ENCODE results near the gene PRUNE1. TPM values are rescaled to one million over a fixed set of nuclear protein-coding genes. Genes with fewer than 3 reads are reported as not detected.

PRUNE1 gene
- total RNA-seq, 3 donors from 2014 or later, result 21.6 to 34.1 (median 32.8) TPM

- TF ChIP-seq CTCF (IDR thresholded peaks at IDR 0.05) (peak; percentile 82 to 86 (median 85)), POLR2A (IDR thresholded peaks at IDR 0.05) (peak; percentile 76), POLR2AphosphoS5 (IDR thresholded peaks at IDR 0.05) (peak; percentile 90 to 94 (median 90))
- peaks cover 3% of the 10 kb centered on the region for H3K36me3 ChIP-seq
- intact Hi-C loops (cut with DNase I; ENCODE audit: low total_unique reads), result no loop called here
- peak within 1 kb of the TSS; percentile 92 to 98 for H3K27ac ChIP-seq
- H3K4me3 ChIP-seq, result peak within 1 kb of the TSS; percentile 89 to 96 (median 94)
- H3K9me3 ChIP-seq, result no peaks in the 10 kb centered on the region
- H3K27me3 ChIP-seq, result no peaks in the 10 kb centered on the region
- peaks cover 4 to 24% of the 10 kb centered on the region in 2 donors for H3K4me1 ChIP-seq
- DNase-seq (ENCODE audit: low spot score in 2 of 2), result peak; percentile 58 to 83
Observed at GRCh38 chr1:151059109-151060006, 51.1 kb downstream of the PRUNE1 start, which contains the start of gene CDC42SE1. Gene CDC42SE1 (minus strand): TSS chr1:151059622. CDS start chr1:151055730, 3,892 bp downstream.

GRCh38 chr1:151060007-151060656 lies 51.9 kb downstream of the PRUNE1 start, which contains the start of gene MLLT11:
Gene MLLT11 (plus strand): TSS chr1:151060397. CDS start chr1:151067225, 6,828 bp downstream.
- Histone ChIP-seq H3K36me3 (peaks cover 3% of the 10 kb centered on the region), H3K9me3 (no peaks in the 10 kb centered on the region), H3K27ac (peak within 1 kb of the TSS; percentile 92 to 98), H3K27me3 (no peaks in the 10 kb centered on the region), H3K4me1 (peaks cover 4 to 24% of the 10 kb centered on the region in 2 donors), H3K4me3 (peak within 1 kb of the TSS; percentile 89 to 96 (median 94))
- intact Hi-C loops (cut with DNase I; ENCODE audit: low total_unique reads), result no loop called here
- DNase-seq (ENCODE audit: low spot score in 2 of 2), result no peak
- TF ChIP-seq POLR2AphosphoS5 (IDR thresholded peaks at IDR 0.05), result no peak
- no peak for TF ChIP-seq POLR2A (IDR thresholded peaks at IDR 0.05)
- no peak for TF ChIP-seq CTCF (IDR thresholded peaks at IDR 0.05)

DNA sequence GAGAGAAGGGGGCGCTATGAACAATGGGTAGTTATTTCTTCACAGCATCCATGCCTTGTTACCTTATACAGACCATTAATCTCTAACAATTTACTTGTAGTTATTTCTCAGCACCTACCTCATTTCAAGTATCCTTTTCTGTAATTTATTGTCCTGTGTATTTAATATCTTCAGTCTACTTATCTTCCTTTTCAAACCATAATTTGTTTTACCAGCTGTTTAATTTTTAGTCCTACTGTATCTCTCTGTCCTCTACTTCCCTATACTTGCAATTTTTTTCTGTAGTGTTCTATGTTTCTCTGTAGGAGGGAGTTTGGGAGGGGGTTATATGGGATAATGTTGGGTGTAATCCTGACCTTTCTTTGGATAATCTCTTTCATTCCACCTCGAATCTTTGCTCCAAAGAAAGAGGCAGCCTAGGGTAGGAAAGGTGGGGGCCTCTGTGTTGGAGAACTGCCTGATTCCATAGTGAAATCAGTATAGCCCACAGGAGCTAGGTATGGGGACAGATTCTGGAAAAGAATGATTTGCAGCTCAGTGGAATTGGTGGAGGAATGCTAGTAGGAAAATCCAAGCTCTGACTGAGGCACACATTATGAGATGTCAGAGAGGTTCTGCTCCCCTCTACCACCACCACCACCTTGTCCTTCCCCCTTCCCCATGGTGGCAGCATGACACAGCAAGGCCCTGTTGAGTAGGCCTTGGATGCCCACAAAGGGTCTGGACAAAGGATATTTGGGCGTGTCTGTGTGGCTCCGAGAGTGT lies 52.6 kb downstream of the PRUNE1 start:
- Histone ChIP-seq H3K9me3 (no peaks in the 10 kb centered on the region), H3K27ac (peak overlapping the region; percentile 92 to 98), H3K4me1 (peaks cover 4 to 25% of the 10 kb centered on the region in 2 donors), H3K27me3 (no peaks in the 10 kb centered on the region), H3K4me3 (peak overlapping the region; percentile 89 to 96 (median 94)), H3K36me3 (no peaks in the 10 kb centered on the region)
- intact Hi-C loops (cut with DNase I; ENCODE audit: low total_unique reads), result no loop called here
- no peak for TF ChIP-seq CTCF (IDR thresholded peaks at IDR 0.05)
- TF ChIP-seq POLR2A (IDR thresholded peaks at IDR 0.05), result no peak
- TF ChIP-seq POLR2AphosphoS5 (IDR thresholded peaks at IDR 0.05), result no peak
- no peak for DNase-seq (ENCODE audit: low spot score in 2 of 2)

DNA sequence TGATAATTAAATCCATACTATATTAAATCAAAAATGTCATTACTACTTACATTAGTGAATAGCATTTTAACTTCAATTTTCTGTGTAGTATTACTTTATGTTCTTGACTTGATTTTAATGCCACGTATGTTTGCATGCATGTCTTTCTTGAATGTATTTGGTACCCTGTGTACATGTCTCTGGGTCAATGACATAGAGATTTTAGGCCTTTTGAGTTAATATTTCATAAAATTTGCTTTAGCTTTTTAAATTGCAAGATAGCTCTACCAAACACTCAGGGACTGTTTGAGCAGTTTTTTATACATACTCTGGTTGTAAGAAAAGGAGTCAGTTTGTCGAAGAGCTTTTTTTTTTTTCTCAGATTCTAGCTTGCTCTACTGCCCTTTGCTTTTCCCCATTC lies 53.5 kb downstream of the PRUNE1 start:
- H3K4me3 ChIP-seq, result no peak overlapping the region
- H3K27ac ChIP-seq, result no peak overlapping the region
- H3K9me3 ChIP-seq, result no peaks in the 10 kb centered on the region
- H3K36me3 ChIP-seq, result no peaks in the 10 kb centered on the region
- no peak for DNase-seq (ENCODE audit: low spot score in 2 of 2)
- no peaks in the 10 kb centered on the region for H3K27me3 ChIP-seq
- intact Hi-C loops (cut with DNase I; ENCODE audit: low total_unique reads), result no loop called here
- no peak for TF ChIP-seq POLR2A (IDR thresholded peaks at IDR 0.05)
- no peak for TF ChIP-seq CTCF (IDR thresholded peaks at IDR 0.05)
- no peak for TF ChIP-seq POLR2AphosphoS5 (IDR thresholded peaks at IDR 0.05)
- H3K4me1 ChIP-seq, result peaks cover 1 to 18% of the 10 kb centered on the region in 2 donors
